OCI-LY7 (cell line): ENCODE data around the gene THRAP3. TPM values are rescaled to one million over a fixed set of nuclear protein-coding genes. Genes with fewer than 3 reads are reported as not detected.
A peak's percentile ranks its signal among the peaks of the same experiment; 100 is the strongest.

Experiments used
- BruUV-seq: library from RNA; stranded (reverse); fragments of 400-500 nt; replicated peaks from 2 replicates; lab custom pipeline; 2021; lab: Mats Ljungman, UMichigan
- CTCF ChIA-PET: fragments of 300-600 bp; sonication (Branson Sonifier 250); formaldehyde crosslinking; loops from one replicate; lab custom pipeline; 2022; ENCODE audit warnings: antibody characterized with exemption; ENCODE audit not compliant: unreplicated experiment; lab: Charles Lee
- POLR2A ChIA-PET: fragments of 300-600 bp; sonication (Branson Sonifier 250); formaldehyde crosslinking; loops from one replicate; lab custom pipeline; 2022; ENCODE audit warnings: antibody characterized with exemption; lab: Charles Lee
- DNase-seq: peaks from one replicate; pipeline ENCODE4 v3.0.0-alpha.2; 2015; ENCODE audit warnings: low spot score
- H2AFZ ChIP-seq: fragments of 200-600 bp; sonication (generic), shearing (Covaris generic); 2 replicates; pipeline ENCODE4 v1.6.1; 2014; ENCODE audit warnings: mild to moderate bottlenecking, antibody characterized with exemption, low read length, moderate library complexity
- H3K27ac ChIP-seq: fragments of 200-600 bp; sonication (generic); 2 replicates; pipeline ENCODE4 v1.5.1; 2014; ENCODE audit warnings: mixed run types, low read depth, mild to moderate bottlenecking, moderate library complexity, low read length, inconsistent platforms; ENCODE audit not compliant: poor library complexity, severe bottlenecking
- H3K36me3 ChIP-seq: fragments of 200-600 bp; sonication (generic); 2 replicates; pipeline ENCODE4 v1.6.1; 2014; ENCODE audit warnings: mild to moderate bottlenecking, antibody characterized with exemption, low read length, moderate library complexity, mixed read lengths; ENCODE audit not compliant: insufficient read depth
- H3K4me1 ChIP-seq: fragments of 200-600 bp; sonication (generic); 2 replicates; pipeline ENCODE4 v1.5.1; 2014; ENCODE audit warnings: mild to moderate bottlenecking, low read length; ENCODE audit not compliant: insufficient read depth, poor library complexity, severe bottlenecking
- H3K4me2 ChIP-seq: fragments of 200-600 bp; sonication (generic); 2 replicates; pipeline ENCODE4 v1.6.1; 2014; ENCODE audit warnings: mild to moderate bottlenecking, low read length
- H3K4me3 ChIP-seq: fragments of 200-600 bp; sonication (generic); 2 replicates; pipeline ENCODE4 v1.5.1; 2014; ENCODE audit warnings: mild to moderate bottlenecking, low read depth, low read length; ENCODE audit not compliant: poor library complexity, severe bottlenecking
- H3K79me2 ChIP-seq: fragments of 200-600 bp; sonication (generic); 2 replicates; pipeline ENCODE4 v1.6.1; 2016; ENCODE audit warnings: low read depth, mild to moderate bottlenecking, low read length, moderate library complexity, mixed read lengths; ENCODE audit not compliant: insufficient read depth
- H3K9me2 ChIP-seq: fragments of 200-600 bp; sonication (generic); 2 replicates; pipeline ENCODE4 v1.6.1; 2016; ENCODE audit warnings: mild to moderate bottlenecking, low read length, mixed read lengths; ENCODE audit not compliant: insufficient read depth
- H3K9me3 ChIP-seq: fragments of 200-600 bp; sonication (generic); 2 replicates; pipeline ENCODE4 v1.6.1; 2014; ENCODE audit warnings: mild to moderate bottlenecking, mixed run types, low read length, mixed read lengths
- H4K20me1 ChIP-seq: fragments of 200-600 bp; sonication (generic); 2 replicates; pipeline ENCODE4 v1.6.1; 2014; ENCODE audit warnings: mild to moderate bottlenecking, antibody characterized with exemption, low read length, moderate library complexity, mixed read lengths; ENCODE audit not compliant: insufficient read depth
- EZH2phosphoT487 ChIP-seq: fragments of 200-600 bp; sonication (generic); IDR thresholded peaks from 2 replicates; pipeline ENCODE4 v1.6.1; 2018; ENCODE audit warnings: low read depth, borderline replicate concordance, mild to moderate bottlenecking, mixed run types, antibody characterized with exemption, low read length, moderate library complexity, mixed read lengths
- intact Hi-C: fragments of 100-400 bp; cut with micrococcal nuclease; formaldehyde crosslinking; loops from one replicate; pipeline ENCODE4 v1.10.0; 2022; ENCODE audit not compliant: unreplicated experiment
- total RNA-seq, 2 experiments: library from RNA; depleted of rRNA in 1 of 2; stranded (reverse); fragments of >200 nt in 1 of 2; shearing (Covaris generic) in 1 of 2; gene quantifications; 2 replicates each; pipeline ENCODE4 v1.2.3, GENCODE V29; 2014 to 2022
- TF ChIP-seq, protein P1 (sequence below): fragments of 200-600 bp; sonication (generic); conservative IDR thresholded peaks from 2 replicates; pipeline ENCODE4 v1.5.1; 2014; ENCODE audit warnings: mild to moderate bottlenecking, antibody characterized with exemption, low read length, moderate library complexity, mixed read lengths

Gene THRAP3
- total RNA-seq, 2 experiments from 2014 or later, result 98.7 to 132 TPM

DNA sequence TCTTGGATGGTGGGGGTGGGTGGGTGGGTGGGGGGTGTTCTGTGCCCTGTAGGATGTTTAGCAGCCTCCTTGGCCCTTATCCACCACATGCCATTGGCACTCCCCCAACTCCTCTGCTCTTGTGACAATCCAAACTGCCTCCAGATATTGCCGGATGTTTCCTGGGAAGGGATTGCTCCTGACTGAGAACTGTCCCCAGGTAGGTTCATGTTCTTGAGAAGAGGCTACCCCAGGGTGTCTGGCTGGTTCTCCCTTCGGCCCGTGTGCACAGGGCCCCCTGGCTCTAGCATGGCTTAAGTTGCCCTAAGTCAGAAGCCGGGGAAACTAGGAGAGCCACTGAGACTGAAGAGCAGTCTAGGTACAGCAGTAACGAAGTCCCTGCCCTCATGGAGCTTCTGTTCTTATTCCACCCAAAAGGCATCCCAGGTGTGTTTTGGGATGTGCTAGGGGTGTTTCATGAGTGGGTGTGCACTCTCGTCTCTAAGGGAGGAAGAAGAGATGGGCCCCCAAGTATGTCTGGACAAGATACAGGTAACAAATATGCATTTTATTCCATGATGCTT, 19.8 kb upstream of the THRAP3 start:
- CTCF ChIA-PET, result no interaction called here

DNA sequence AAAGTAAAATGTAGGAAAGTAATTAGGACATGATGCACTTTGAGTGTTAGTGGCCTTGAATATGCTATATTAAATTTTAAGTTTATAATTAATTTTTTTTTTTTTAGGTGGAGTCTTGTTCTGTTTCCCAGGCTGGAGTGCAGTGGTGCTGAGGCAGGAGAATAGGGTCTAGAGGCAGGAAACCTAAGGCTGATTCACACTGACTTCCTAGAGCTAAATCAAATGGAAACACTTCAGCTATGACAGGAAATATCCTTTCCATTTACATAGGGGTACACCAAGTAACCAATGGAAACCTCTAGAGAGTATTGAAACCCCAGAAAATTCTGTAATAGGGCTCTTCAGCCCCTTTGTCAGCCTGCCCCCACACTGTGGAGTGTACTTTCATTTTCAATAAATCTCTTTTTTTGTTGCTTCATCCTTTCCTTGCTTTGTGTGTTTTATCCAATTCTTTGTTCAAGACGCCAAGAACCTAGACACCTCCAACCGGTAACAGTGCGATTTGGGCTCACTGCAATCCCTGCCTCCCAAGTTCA, 17.9 kb upstream of the THRAP3 start:
- H2AFZ ChIP-seq, result no peak overlapping the region
- ChIA-PET POLR2A (interaction anchor here (0.8 kb wide), 1 partner anchor 17 kb away, joined by 3 read pairs; no protein-coding TSS in a partner anchor), CTCF (no interaction called here)
- DNase-seq, result no peak
- no TSS peak for BruUV-seq
- H3K79me2 ChIP-seq, result no peaks in the 10 kb centered on the region
- H3K9me2 ChIP-seq, result no peaks in the 10 kb centered on the region
- intact Hi-C loops, result no loop called here
- H3K27ac ChIP-seq, result no peak overlapping the region
- TF ChIP-seq EZH2phosphoT487, result no peak
- TF ChIP-seq, protein P1, sequence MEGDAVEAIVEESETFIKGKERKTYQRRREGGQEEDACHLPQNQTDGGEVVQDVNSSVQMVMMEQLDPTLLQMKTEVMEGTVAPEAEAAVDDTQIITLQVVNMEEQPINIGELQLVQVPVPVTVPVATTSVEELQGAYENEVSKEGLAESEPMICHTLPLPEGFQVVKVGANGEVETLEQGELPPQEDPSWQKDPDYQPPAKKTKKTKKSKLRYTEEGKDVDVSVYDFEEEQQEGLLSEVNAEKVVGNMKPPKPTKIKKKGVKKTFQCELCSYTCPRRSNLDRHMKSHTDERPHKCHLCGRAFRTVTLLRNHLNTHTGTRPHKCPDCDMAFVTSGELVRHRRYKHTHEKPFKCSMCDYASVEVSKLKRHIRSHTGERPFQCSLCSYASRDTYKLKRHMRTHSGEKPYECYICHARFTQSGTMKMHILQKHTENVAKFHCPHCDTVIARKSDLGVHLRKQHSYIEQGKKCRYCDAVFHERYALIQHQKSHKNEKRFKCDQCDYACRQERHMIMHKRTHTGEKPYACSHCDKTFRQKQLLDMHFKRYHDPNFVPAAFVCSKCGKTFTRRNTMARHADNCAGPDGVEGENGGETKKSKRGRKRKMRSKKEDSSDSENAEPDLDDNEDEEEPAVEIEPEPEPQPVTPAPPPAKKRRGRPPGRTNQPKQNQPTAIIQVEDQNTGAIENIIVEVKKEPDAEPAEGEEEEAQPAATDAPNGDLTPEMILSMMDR, result no peak
- no peaks in the 10 kb centered on the region for H3K9me3 ChIP-seq
- peaks cover 12% of the 10 kb centered on the region for H3K4me1 ChIP-seq
- no peak overlapping the region for H3K4me2 ChIP-seq
- no peak overlapping the region for H3K4me3 ChIP-seq
- H3K36me3 ChIP-seq, result no peaks in the 10 kb centered on the region
- H4K20me1 ChIP-seq, result no peaks in the 10 kb centered on the region

More for the DNA sequence above, 19.8 kb upstream of the THRAP3 start:
- no peak overlapping the region for H3K4me2 ChIP-seq
- no peaks in the 10 kb centered on the region for H3K9me3 ChIP-seq
- no peak for DNase-seq
- intact Hi-C loops, result no loop called here
- POLR2A ChIA-PET, result interaction anchor here (0.7 kb wide), 1 partner anchor 81 kb away, joined by 3 read pairs; no protein-coding TSS in a partner anchor
- H4K20me1 ChIP-seq, result no peaks in the 10 kb centered on the region
- H3K36me3 ChIP-seq, result no peaks in the 10 kb centered on the region
- H3K4me1 ChIP-seq, result peaks cover 12% of the 10 kb centered on the region
- H3K4me3 ChIP-seq, result no peak overlapping the region
- TF ChIP-seq, protein P1, result no peak
- no peak for TF ChIP-seq EZH2phosphoT487
- BruUV-seq, result no TSS peak
- no peak overlapping the region for H3K27ac ChIP-seq
- H3K9me2 ChIP-seq, result no peaks in the 10 kb centered on the region
- H3K79me2 ChIP-seq, result no peaks in the 10 kb centered on the region
- H2AFZ ChIP-seq, result no peak overlapping the region

DNA sequence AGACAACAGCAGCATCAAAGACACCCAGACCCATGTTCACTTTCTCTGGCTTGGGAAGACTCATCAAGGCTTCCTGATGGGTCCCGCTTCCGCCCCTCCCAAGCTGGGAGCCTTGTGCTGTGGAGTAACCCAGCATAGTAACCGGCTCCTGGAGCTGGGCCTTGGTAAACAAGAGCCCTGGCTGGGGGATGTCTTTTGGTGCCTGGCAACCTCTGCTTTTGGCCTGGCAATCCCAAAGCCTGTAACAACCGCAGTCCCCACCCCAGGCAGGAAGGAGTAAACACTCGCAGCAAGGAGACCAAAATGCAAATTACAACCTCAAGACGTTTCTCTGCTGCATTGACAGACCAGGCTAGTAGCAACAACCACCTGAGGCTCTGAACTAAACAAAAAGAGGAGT, 16.9 kb upstream of the THRAP3 start:
- POLR2A ChIA-PET, result interaction anchor here (1.1 kb wide), 1 partner anchor 12 kb away, joined by 3 read pairs; no protein-coding TSS in a partner anchor

More for the DNA sequence above, 16.9 kb upstream of the THRAP3 start:
- H2AFZ ChIP-seq, result peak overlapping the region; percentile 84; the same call in 1 of the 2 replicates
- H3K9me2 ChIP-seq, result no peaks in the 10 kb centered on the region
- H3K4me3 ChIP-seq, result no peak overlapping the region
- H3K36me3 ChIP-seq, result no peaks in the 10 kb centered on the region
- CTCF ChIA-PET, result no interaction called here
- H3K27ac ChIP-seq, result no peak overlapping the region
- intact Hi-C loops, result no loop called here
- TF ChIP-seq, protein P1, result no peak
- no peak for TF ChIP-seq EZH2phosphoT487
- DNase-seq, result peak; percentile 46
- peak overlapping the region; percentile 40 for H3K4me2 ChIP-seq
- BruUV-seq, result no TSS peak
- H3K9me3 ChIP-seq, result no peaks in the 10 kb centered on the region
- H4K20me1 ChIP-seq, result no peaks in the 10 kb centered on the region
- H3K4me1 ChIP-seq, result peaks cover 12% of the 10 kb centered on the region
- H3K79me2 ChIP-seq, result no peaks in the 10 kb centered on the region
